Activated CD8-positive, alpha-beta T cell treated with anti-CD3 and anti-CD28 coated beads for 36 hours (primary cell): ENCODE measurements around the gene OCRL. TPM values are rescaled to one million over a fixed set of nuclear protein-coding genes. Genes with fewer than 3 reads are reported as not detected.
"Not testable (repeated sequence)": the region's sequence is repeated elsewhere in the genome, so short reads cannot be mapped to it uniquely, and the experiment has no call there.

ENCODE experiments used
- ATAC-seq: fragments of 200-7000 bp; cut with Tn5 transposase; one replicate; pipeline ENCODE4 v1.10.0; 2021; ENCODE audit warnings: mild to moderate bottlenecking, moderate library complexity
- CTCF ChIA-PET: fragments of 350-600 bp; sonication (Branson Sonifier 250); formaldehyde crosslinking; loops from one replicate; lab custom pipeline; 2021; ENCODE audit warnings: antibody characterized with exemption; lab: Charles Lee
- POLR2A ChIA-PET: fragments of 350-600 bp; sonication (Branson Sonifier 250); formaldehyde crosslinking; loops from one replicate; lab custom pipeline; 2021; ENCODE audit warnings: antibody characterized with exemption; lab: Charles Lee
- DNase-seq: peaks from one replicate; pipeline ENCODE4 v3.0.0-alpha.2; 2020
- H3K27ac Mint-ChIP-seq: one replicate; pipeline ENCODE4 v1.8.0; 2021; ENCODE audit warnings: mild to moderate bottlenecking, mixed read lengths
- H3K27me3 Mint-ChIP-seq: one replicate; pipeline ENCODE4 v1.8.0; 2021; ENCODE audit warnings: mixed read lengths
- H3K36me3 Mint-ChIP-seq: one replicate; pipeline ENCODE4 v1.8.0; 2021; ENCODE audit warnings: low read depth, mixed read lengths
- H3K4me1 Mint-ChIP-seq: one replicate; pipeline ENCODE4 v1.8.0; 2021; ENCODE audit warnings: low read depth, mixed read lengths
- H3K4me3 Mint-ChIP-seq: one replicate; pipeline ENCODE4 v1.8.0; 2021; ENCODE audit warnings: mild to moderate bottlenecking, moderate library complexity, mixed read lengths
- H3K9me3 Mint-ChIP-seq: one replicate; pipeline ENCODE4 v1.8.0; 2021; ENCODE audit warnings: mixed read lengths
- intact Hi-C: fragments of 100-400 bp; cut with micrococcal nuclease; formaldehyde crosslinking; loops from one replicate; pipeline ENCODE4 v1.10.0; 2022
- total RNA-seq, 2 experiments: library from RNA; stranded (reverse); gene quantifications; one replicate each; pipeline ENCODE4 v1.2.3, GENCODE V29; 2021
- TF ChIP-seq, protein P1 (sequence below): fragments of 200-600 bp; IDR thresholded peaks from one replicate; pipeline ENCODE4 v1.8.0; 2022; ENCODE audit warnings: antibody characterized with exemption, mild to moderate bottlenecking

Gene OCRL
- total RNA-seq, 2 experiments from 2014 or later: 2.0 to 2.2 TPM

GRCh38 chrX:129549124-129549523 lies 9.1 kb downstream of the OCRL start:
- ChIA-PET CTCF (interaction anchor here (0.6 kb wide), 1 partner anchor 396 kb away, joined by 3 read pairs; no protein-coding TSS in a partner anchor), POLR2A (no interaction called here)
- intact Hi-C loops: no loop called here
- DNase-seq (no peak), ATAC-seq (no peak)
- peaks cover 6% of the 10 kb centered on the region for H3K4me1 Mint-ChIP-seq
- no peaks in the 10 kb centered on the region for H3K9me3 Mint-ChIP-seq
- TF ChIP-seq, protein P1, sequence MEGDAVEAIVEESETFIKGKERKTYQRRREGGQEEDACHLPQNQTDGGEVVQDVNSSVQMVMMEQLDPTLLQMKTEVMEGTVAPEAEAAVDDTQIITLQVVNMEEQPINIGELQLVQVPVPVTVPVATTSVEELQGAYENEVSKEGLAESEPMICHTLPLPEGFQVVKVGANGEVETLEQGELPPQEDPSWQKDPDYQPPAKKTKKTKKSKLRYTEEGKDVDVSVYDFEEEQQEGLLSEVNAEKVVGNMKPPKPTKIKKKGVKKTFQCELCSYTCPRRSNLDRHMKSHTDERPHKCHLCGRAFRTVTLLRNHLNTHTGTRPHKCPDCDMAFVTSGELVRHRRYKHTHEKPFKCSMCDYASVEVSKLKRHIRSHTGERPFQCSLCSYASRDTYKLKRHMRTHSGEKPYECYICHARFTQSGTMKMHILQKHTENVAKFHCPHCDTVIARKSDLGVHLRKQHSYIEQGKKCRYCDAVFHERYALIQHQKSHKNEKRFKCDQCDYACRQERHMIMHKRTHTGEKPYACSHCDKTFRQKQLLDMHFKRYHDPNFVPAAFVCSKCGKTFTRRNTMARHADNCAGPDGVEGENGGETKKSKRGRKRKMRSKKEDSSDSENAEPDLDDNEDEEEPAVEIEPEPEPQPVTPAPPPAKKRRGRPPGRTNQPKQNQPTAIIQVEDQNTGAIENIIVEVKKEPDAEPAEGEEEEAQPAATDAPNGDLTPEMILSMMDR: no peak
- H3K4me3 Mint-ChIP-seq: no peak overlapping the region
- no peaks in the 10 kb centered on the region for H3K27me3 Mint-ChIP-seq
- H3K36me3 Mint-ChIP-seq: no peaks in the 10 kb centered on the region
- H3K27ac Mint-ChIP-seq: no peak overlapping the region

DNA sequence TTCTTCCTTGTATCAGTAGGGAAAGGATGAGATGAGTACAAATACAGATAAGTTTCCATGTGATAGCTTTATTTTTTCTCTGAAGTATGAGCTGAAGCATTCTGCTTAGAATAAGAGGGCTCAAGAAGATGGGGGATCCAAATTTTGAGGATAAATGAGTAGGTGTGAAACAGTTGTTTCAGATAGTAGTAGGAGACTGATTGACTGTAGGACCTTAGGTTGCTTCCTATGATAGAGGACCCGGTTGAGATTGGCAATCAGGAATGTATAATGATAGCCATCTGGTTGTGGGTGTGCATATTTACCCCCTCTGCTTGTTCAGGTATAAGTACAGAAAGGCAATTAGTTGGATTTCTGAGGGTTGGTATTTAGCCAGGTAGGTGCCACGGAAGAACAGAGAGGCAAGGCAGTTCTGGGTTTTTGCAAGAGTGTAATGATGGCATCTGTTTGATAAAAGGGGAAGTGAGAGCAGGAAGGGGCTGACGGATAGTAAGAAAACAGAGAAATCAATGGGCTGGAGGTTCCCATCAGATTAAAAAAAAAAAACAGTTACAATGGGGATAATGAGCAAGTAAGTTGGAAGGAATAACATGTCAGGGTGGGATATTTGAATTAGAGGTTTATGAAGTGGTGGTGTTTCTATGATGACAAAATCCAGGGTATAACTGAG lies 13.7 kb downstream of the OCRL start:
- H3K27me3 Mint-ChIP-seq: no peaks in the 10 kb centered on the region
- H3K27ac Mint-ChIP-seq: no peak overlapping the region
- no peak for ATAC-seq
- no peak overlapping the region for H3K4me3 Mint-ChIP-seq
- no peaks in the 10 kb centered on the region for H3K4me1 Mint-ChIP-seq
- DNase-seq: no peak
- POLR2A ChIA-PET: no interaction called here
- no peaks in the 10 kb centered on the region for H3K9me3 Mint-ChIP-seq
- TF ChIP-seq, protein P1: no peak
- intact Hi-C loops: no loop called here
- no peaks in the 10 kb centered on the region for H3K36me3 Mint-ChIP-seq
- CTCF ChIA-PET: no interaction called here

- POLR2A ChIA-PET, H3K27ac Mint-ChIP-seq, ATAC-seq, H3K36me3 Mint-ChIP-seq, H3K4me1 Mint-ChIP-seq, DNase-seq, intact Hi-C loops, H3K4me3 Mint-ChIP-seq, H3K27me3 Mint-ChIP-seq, H3K9me3 Mint-ChIP-seq, CTCF ChIA-PET: not testable (repeated sequence)
These were observed 14.8 kb downstream of the OCRL start for GRCh38 chrX:129554816-129555215.

DNA sequence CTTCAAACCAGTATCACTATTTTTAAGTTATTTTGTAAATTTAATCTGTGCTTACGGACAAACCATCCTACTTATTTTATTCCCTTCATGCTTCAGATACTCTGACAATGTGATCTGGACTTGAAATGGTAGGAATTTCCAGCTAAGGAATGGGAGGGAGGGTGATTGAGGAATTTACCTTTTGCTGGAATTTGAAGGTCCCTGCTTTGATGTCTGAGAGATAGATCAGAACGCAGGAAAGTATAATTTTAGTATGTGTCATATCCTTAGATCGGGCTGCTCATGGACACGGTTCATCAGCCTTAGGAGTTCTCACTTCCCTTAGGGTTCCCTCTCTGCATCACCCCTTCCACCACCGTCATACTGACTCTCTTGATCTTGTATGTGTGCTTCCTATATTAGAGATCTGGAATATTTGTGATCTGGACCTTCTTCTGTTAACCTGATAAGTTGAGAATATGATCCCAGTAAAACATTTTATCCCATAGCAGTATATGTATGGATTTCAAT lies 16.8 kb downstream of the OCRL start:
- Mint-ChIP-seq H3K36me3 (peaks cover 2% of the 10 kb centered on the region), H3K4me1 (no peaks in the 10 kb centered on the region), H3K27me3 (no peaks in the 10 kb centered on the region), H3K27ac (no peak overlapping the region), H3K4me3 (no peak overlapping the region), H3K9me3 (no peaks in the 10 kb centered on the region)
- CTCF ChIA-PET: interaction anchor here (1.1 kb wide), 1 partner anchor 12 kb away, joined by 3 read pairs; no protein-coding TSS in a partner anchor
- TF ChIP-seq, protein P1: no peak
- DNase-seq (no peak), ATAC-seq (no peak)
- intact Hi-C loops: no loop called here
- POLR2A ChIA-PET: no interaction called here

GRCh38 chrX:129557844-129558480 lies 17.9 kb downstream of the OCRL start:
- POLR2A ChIA-PET: no interaction called here
- ATAC-seq: no peak
- Mint-ChIP-seq H3K27ac (no peak overlapping the region), H3K27me3 (no peaks in the 10 kb centered on the region), H3K4me3 (no peak overlapping the region), H3K9me3 (no peaks in the 10 kb centered on the region), H3K36me3 (peaks cover 10% of the 10 kb centered on the region), H3K4me1 (no peaks in the 10 kb centered on the region)
- CTCF ChIA-PET: interaction anchor here (1.1 kb wide), 1 partner anchor 11 kb away, joined by 3 read pairs; no protein-coding TSS in a partner anchor
- intact Hi-C loops: no loop called here
- no peak for DNase-seq
- TF ChIP-seq, protein P1: no peak
